Loucy (cell line): ENCODE measurements around the gene MRPL39.

Experiments
- CTCF ChIP-seq: fragments of 200-600 bp; sonication (generic); conservative IDR thresholded peaks from 2 replicates; pipeline ENCODE4 v1.5.1; 2014; ENCODE audit warnings: mild to moderate bottlenecking, antibody characterized with exemption, low read length
- EZH2phosphoT487 ChIP-seq: fragments of 200-600 bp; IDR thresholded peaks from 2 replicates; pipeline ENCODE4 v1.6.1; 2018; ENCODE audit warnings: antibody characterized with exemption, mild to moderate bottlenecking, moderate library complexity, borderline replicate concordance

GRCh38 chr21:25626757-25627156, 19.5 kb upstream of the MRPL39 start:
- no peak for TF ChIP-seq CTCF
- no peak for TF ChIP-seq EZH2phosphoT487
